ENCODE data around the gene AP1S2. TPM values are rescaled to one million over a fixed set of nuclear protein-coding genes. Genes with fewer than 3 reads are reported as not detected.
"Not testable (repeated sequence)": the region's sequence is repeated elsewhere in the genome, so short reads cannot be mapped to it uniquely, and the experiment has no call there.

The AP1S2 gene
- 20.9 TPM for polyA plus RNA-seq (2012; ENCODE audit: insufficient read depth, insufficient read length)

DNA sequence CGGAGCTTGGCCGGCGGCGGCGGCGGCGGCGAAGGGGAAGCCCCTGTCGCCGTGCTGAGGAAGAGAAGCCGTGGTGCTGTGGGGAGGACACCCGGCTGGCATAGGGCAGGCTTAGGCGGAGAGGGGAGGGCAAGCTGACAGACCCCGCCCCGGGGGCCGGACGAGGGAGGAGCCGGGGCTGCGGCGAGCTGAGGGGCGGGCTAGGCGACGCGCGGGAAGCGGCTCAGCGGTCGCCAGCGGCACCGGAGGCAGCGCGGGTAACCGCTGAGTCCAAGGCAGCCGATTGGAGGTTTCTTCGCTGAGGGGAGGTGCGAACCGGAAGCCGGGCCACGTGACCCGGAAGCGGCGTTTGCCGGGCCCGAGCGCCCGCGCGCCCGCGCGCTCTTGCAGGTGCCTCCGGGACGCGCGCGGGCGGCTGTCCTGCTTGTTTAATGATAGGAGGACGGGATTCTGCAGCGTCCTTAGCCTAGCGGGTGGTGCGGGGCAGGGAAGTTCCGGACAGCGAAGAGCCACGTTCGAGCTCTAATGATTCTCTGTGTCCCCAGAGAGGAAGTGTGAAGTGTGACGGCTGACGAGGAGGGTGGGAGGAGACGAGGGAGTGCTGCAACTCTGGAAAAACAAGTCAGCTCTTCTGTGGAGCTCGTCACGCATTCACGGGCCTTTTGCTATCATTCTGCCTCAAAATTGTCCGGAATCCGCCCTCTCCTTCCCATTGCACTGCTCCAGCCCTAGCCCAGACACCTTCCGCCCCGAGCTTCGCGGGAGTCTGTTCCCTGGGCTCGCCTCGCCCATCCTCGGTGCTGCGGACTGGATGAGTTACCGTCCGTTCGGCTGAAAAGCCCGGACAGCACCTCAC is at the start of gene AP1S2:
TSS of gene AP1S2 (minus strand) at position 102 of the 856 bp plus-strand sequence. CDS start 2,289 bp downstream, outside the sequence.
- H3K4me3 ChIP-seq (ENCODE audit: low read length), result peak within 1 kb of the TSS; percentile 63
- peak; percentile 87 for DNase-seq (ENCODE audit: low read depth, low spot score)

GRCh38 chrX:15903186-15903681 is 48.6 kb upstream of the AP1S2 start:
- DNase-seq (ENCODE audit: low read depth, low spot score), result no peak

GRCh38 chrX:15895334-15895733 is 40.7 kb upstream of the AP1S2 start:
- DNase-seq (ENCODE audit: low read depth, low spot score), result no peak
- H3K4me3 ChIP-seq (ENCODE audit: low read length), result no peak overlapping the region

More at GRCh38 chrX:15903186-15903681, 48.6 kb upstream of the AP1S2 start:
- no peak overlapping the region for H3K4me3 ChIP-seq (ENCODE audit: low read length)

DNA sequence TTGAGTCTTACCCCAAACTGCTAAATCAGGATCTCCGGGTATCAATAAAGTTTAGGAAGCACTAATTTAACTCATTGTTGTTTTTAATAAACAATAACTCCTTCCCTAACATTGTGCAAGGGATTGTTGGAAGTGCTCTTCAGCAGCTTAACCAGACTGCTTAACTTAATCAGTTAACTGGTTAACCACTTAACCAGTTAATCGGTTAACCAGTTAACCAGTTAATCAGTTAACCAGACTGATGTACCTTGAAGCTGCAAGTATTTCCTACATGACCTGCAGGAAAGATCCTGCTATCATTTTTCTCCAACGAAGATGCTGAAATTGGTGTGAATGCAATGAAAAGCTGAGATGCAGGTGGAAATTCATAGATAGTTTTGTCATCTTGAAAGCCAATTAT is 40.1 kb upstream of the AP1S2 start:
- no peak for DNase-seq (ENCODE audit: low read depth, low spot score)
- H3K4me3 ChIP-seq (ENCODE audit: low read length), result no peak overlapping the region

DNA sequence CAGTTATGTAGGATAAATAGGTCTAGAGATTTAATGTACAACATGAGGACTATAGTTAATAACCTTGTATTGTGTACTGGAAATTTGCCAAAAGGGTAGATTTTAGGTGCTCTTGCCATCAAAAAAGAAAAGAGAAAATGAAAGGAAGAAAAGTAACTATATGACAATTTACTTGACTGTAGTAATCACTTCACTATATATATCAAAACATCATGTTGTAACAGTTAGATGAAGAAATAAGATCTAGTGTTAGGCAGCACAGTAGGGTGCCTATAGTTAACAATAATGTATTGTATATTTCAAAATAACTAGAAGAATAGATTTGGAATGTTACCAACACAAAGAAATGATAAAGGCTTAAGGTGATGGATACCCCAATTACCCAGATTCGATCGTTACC is 35.9 kb upstream of the AP1S2 start:
- H3K4me3 ChIP-seq (ENCODE audit: low read length), result no peak overlapping the region
- DNase-seq (ENCODE audit: low read depth, low spot score), result no peak

DNA sequence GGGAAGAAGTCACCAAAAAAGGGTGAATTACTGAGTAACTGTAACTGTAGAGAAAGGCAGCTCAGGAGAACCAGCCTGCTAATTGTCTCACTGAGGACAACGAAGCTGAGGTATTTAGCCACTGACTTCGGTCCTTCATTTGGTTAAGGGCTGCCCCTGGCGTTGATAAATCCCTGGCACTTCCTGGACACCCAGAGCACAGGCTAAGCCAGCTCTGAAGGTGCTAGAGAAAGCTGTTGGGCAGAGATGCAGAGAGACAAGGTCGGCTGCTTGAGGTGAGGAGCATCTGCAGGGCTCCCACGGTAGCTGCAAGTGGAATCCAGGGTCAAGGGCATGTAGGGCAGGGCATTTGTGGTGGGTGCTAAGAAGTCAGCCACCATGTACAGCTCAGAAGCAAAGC is 33.4 kb upstream of the AP1S2 start:
- H3K4me3 ChIP-seq (ENCODE audit: low read length), result no peak overlapping the region
- DNase-seq (ENCODE audit: low read depth, low spot score), result no peak

DNA sequence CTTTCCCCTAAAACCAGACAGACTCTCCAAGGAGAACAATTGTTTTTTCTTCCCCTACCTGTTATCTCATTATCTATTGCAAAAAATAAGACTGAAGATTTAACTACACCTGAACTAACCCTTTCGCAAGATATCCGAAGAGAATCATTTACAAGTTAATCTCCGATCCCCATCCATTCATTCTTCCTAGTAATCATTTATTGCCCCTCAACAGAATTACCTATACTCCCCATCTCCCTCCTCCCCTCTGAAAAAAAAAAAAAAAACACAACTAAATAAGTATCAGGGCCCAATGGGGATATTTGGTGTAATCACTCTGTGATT is 28.9 kb upstream of the AP1S2 start:
- no peak for DNase-seq (ENCODE audit: low read depth, low spot score)
- no peak overlapping the region for H3K4me3 ChIP-seq (ENCODE audit: low read length)

- no peak for DNase-seq (ENCODE audit: low read depth, low spot score)
- no peak overlapping the region for H3K4me3 ChIP-seq (ENCODE audit: low read length)
These were observed 28.3 kb upstream of the AP1S2 start for GRCh38 chrX:15882704-15883539.

DNA sequence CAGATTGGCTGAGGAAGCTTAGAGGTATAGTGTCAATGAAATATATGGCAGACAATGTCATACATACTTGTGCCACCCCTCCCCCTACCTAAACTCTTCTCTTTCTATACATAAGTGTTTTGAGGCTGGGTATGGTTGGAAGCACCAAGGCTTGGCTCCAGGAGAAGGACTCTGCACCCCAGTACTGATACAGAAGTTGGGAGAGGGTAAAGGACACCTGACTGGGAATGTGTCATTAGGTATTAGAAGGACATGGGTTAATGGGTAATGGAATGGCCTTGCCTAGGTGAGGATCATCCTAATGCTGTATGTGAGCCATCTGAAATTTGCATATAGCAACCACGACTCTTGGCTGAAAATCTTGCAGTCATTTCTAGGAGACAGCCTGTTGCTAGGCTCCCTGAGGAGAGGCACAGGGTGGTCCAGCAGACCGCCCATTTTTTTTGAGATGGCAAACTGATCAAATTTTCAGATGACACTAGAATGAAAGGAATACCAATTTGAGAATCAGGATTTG is 26.8 kb upstream of the AP1S2 start:
- no peak for DNase-seq (ENCODE audit: low read depth, low spot score)
- H3K4me3 ChIP-seq (ENCODE audit: low read length), result no peak overlapping the region

- H3K4me3 ChIP-seq (ENCODE audit: low read length); DNase-seq (ENCODE audit: low read depth, low spot score): not testable (repeated sequence)
These were observed 23.3 kb upstream of the AP1S2 start for GRCh38 chrX:15877914-15878313.

DNA sequence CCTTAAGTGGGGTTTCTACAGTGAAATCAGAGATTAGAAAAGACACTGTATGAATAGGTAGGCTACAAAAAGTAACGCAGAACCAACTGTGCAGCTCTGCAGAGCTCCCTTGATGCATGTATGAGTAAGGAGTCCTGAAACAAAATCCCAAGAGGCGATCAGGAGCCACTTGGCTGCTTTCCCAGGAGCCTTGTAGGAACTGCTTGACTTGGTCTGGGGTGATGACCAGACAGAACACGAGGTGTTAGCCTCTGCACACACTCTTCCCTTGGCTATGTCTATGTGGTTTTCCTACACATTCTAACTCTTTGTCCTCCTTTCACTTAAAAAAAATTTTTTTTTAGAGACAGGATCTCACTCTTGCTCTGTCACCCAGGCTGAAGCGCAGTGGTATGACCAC is 22.8 kb upstream of the AP1S2 start:
- DNase-seq (ENCODE audit: low read depth, low spot score), result no peak
- H3K4me3 ChIP-seq (ENCODE audit: low read length), result no peak overlapping the region

GRCh38 chrX:15874672-15875071 is 20.1 kb upstream of the AP1S2 start:
- DNase-seq (ENCODE audit: low read depth, low spot score), result no peak
- no peak overlapping the region for H3K4me3 ChIP-seq (ENCODE audit: low read length)

GRCh38 chrX:15873566-15873965 is 19.0 kb upstream of the AP1S2 start:
- H3K4me3 ChIP-seq (ENCODE audit: low read length), result no peak overlapping the region
- no peak for DNase-seq (ENCODE audit: low read depth, low spot score)

- DNase-seq (ENCODE audit: low read depth, low spot score), result no peak
- H3K4me3 ChIP-seq (ENCODE audit: low read length), result no peak overlapping the region
These were observed 15.7 kb upstream of the AP1S2 start for GRCh38 chrX:15870310-15870709.

DNA sequence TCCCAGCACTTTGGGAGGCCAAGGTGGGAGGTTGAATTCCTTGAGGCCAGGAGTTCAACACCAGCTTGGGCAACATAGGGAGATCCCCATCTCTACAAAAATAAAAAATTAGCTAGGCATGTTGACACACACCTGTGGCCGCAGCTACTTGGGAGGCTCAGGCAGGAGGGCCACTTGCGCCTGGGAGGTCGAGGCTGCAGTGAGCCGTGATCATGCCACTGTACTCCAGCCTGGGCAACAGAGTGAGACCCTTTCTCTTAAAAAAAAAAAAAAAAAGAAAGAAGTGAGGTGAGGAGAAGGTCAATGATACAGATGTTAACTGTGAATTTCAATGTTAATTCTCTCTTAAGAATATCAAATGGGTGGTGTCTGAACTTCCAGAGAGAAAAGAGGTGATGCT is 15.1 kb upstream of the AP1S2 start:
- DNase-seq (ENCODE audit: low read depth, low spot score), result no peak
- no peak overlapping the region for H3K4me3 ChIP-seq (ENCODE audit: low read length)

DNA sequence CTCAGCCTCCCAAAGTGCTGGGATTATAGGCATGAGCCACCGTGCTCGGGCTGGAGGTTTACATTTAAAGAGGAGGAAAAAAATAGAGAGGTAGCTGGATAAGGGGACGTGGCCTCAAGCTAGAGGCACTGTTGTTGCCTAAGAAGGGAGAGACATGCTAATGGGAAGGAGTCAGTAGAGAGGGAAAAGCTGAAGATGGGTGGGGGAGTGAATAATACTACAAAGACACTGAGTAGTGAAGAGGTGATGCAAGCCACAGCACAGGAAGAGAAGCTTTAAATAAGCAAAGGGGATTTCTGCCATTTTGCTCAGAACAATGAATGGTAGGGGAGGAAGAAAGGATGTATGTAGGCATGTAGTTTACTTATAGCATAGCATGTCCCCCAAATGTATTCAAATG is 11.5 kb upstream of the AP1S2 start:
- no peak for DNase-seq (ENCODE audit: low read depth, low spot score)
- no peak overlapping the region for H3K4me3 ChIP-seq (ENCODE audit: low read length)

DNA sequence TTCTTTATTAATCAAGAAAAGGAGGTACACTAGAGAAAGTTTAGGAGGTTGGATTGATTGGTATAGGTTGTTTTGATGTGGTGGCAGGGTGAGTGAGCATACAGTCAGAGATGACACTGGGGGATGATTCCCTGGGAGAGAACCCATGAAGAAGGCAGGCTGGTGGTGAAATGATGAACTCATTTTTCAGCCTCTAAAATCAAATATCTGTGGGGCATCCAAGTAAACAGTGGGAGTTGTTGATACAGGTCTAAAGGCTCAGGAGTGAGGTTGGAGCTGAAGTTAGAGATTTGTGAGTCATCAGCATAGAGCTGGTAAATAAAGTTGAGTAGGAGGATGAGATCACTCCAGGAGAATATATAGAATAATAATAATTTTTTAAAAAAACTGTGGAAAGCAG is 10.0 kb upstream of the AP1S2 start:
- no peak for DNase-seq (ENCODE audit: low read depth, low spot score)

DNA sequence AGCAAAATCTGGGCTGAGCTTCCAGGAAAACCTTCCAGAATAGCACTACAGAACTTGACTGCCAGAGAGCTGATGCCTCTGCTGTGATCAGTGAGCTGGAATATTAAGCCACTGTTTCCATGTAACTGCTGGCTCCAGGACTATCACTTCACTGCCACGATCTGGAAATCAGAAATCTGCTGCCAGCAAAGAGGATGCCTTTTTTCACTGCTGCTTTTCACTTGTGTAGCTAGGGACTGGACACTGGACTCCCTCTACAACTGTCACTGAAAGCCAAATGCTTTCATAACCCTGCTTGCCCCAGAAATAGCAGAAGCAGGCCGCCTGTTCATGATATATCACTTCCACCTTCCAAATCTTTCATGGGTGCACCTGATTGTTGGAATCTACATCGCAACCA is 9.4 kb upstream of the AP1S2 start:
- H3K4me3 ChIP-seq (ENCODE audit: low read length), result no peak overlapping the region
- DNase-seq (ENCODE audit: low read depth, low spot score), result no peak

More for the DNA sequence above, 10.0 kb upstream of the AP1S2 start:
- no peak overlapping the region for H3K4me3 ChIP-seq (ENCODE audit: low read length)

GRCh38 chrX:15860921-15861320 is 6.3 kb upstream of the AP1S2 start:
- H3K4me3 ChIP-seq (ENCODE audit: low read length), result no peak overlapping the region
- no peak for DNase-seq (ENCODE audit: low read depth, low spot score)

GRCh38 chrX:15858051-15858450 is 3.4 kb upstream of the AP1S2 start:
- DNase-seq (ENCODE audit: low read depth, low spot score), result no peak
- no peak overlapping the region for H3K4me3 ChIP-seq (ENCODE audit: low read length)

Measured in Jurkat, Clone E6-1 (cell line).